Nephron (organoid): Measurements from ENCODE around the gene YPEL3.

Experiments used
- H3K27ac Mint-ChIP-seq, 3 experiments: 2 replicates each; pipeline ENCODE4 v1.8.0; 2020; ENCODE audit warnings: mixed read lengths in 3 of 3, mild to moderate bottlenecking in 2 of 3, moderate library complexity in 1 of 3
- H3K27me3 Mint-ChIP-seq: 2 replicates; pipeline ENCODE4 v1.8.0; 2021; ENCODE audit warnings: low read depth, mild to moderate bottlenecking, moderate library complexity, mixed read lengths
- H3K36me3 Mint-ChIP-seq: 2 replicates; pipeline ENCODE4 v1.8.0; 2020; ENCODE audit warnings: low read depth, mixed read lengths
- H3K4me1 Mint-ChIP-seq: 2 replicates; pipeline ENCODE4 v1.8.0; 2020; ENCODE audit warnings: mixed read lengths
- H3K4me3 Mint-ChIP-seq, 3 experiments: 2 replicates each; pipeline ENCODE4 v1.8.0; 2020; ENCODE audit warnings: mild to moderate bottlenecking in 3 of 3, mixed read lengths in 3 of 3, moderate library complexity in 2 of 3
- H3K9me3 Mint-ChIP-seq: 2 replicates; pipeline ENCODE4 v1.8.0; 2020; ENCODE audit warnings: mixed read lengths
- TF ChIP-seq, protein P1 (sequence below), 3 experiments: fragments of 200-600 bp; sonication (generic); IDR thresholded peaks; one replicate each; pipeline ENCODE4 v1.5.0; 2021; ENCODE audit warnings: antibody characterized with exemption in 3 of 3; ENCODE audit not compliant: unreplicated experiment in 3 of 3

YPEL3 gene

GRCh38 chr16:30110661-30111060, 14.6 kb upstream of the YPEL3 start:
- Mint-ChIP-seq H3K27ac (peak overlapping the region; percentile 49 to 72 (median 70)), H3K36me3 (peaks cover 32% of the 10 kb centered on the region), H3K27me3 (peaks cover 7% of the 10 kb centered on the region), H3K9me3 (no peaks in the 10 kb centered on the region), H3K4me1 (peaks cover 8% of the 10 kb centered on the region), H3K4me3 (peak overlapping the region in 1 of 3 experiments; percentile 16)
- TF ChIP-seq, protein P1, sequence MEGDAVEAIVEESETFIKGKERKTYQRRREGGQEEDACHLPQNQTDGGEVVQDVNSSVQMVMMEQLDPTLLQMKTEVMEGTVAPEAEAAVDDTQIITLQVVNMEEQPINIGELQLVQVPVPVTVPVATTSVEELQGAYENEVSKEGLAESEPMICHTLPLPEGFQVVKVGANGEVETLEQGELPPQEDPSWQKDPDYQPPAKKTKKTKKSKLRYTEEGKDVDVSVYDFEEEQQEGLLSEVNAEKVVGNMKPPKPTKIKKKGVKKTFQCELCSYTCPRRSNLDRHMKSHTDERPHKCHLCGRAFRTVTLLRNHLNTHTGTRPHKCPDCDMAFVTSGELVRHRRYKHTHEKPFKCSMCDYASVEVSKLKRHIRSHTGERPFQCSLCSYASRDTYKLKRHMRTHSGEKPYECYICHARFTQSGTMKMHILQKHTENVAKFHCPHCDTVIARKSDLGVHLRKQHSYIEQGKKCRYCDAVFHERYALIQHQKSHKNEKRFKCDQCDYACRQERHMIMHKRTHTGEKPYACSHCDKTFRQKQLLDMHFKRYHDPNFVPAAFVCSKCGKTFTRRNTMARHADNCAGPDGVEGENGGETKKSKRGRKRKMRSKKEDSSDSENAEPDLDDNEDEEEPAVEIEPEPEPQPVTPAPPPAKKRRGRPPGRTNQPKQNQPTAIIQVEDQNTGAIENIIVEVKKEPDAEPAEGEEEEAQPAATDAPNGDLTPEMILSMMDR (IDR thresholded peaks at IDR 0.05; ENCODE audit: unreplicated experiment in 3 of 3) = no peak

DNA sequence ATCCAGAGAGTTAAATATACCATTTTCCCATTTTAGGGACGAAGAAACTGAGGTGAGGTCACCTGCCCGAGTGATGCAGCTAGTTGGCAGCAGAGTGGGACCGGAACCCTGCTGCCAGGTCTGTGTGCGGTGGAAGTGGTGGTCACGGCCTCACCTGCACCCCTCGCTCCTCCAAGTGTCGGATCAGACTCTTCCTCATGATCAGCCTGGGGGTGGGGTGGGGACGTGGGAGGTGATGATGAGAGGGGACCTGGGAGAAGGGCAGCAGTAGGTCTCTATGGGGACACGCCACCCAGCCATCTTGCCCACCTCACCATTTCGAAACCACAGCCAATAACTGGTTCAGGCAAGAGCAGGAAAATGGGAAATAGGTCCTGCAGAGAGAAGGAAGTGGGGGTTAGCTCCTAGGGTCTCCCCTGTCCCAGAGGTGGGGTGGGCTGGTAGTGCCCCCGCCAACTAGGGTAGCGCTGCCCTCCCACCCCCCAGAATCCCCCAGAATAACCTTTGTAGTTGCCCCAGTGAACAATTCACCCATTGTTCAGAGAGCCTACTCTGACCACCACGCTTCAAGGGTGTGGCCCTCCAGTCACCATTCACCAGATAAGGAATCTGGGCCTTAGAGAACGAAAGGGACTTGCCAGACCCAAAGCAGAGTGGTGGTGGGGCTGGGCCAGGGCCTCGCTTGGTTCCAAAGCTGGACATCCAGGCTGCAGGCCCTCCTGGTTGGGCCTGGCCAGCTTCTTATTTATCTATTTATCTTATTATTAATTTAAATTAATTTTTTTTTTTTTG, 12.2 kb upstream of the YPEL3 start:
- no peak overlapping the region for H3K4me3 Mint-ChIP-seq
- no peaks in the 10 kb centered on the region for H3K9me3 Mint-ChIP-seq
- H3K27me3 Mint-ChIP-seq = no peaks in the 10 kb centered on the region
- no peak overlapping the region for H3K27ac Mint-ChIP-seq
- peaks cover 14% of the 10 kb centered on the region for H3K4me1 Mint-ChIP-seq
- H3K36me3 Mint-ChIP-seq = peaks cover 49% of the 10 kb centered on the region
- TF ChIP-seq, protein P1 (IDR thresholded peaks at IDR 0.05; ENCODE audit: unreplicated experiment in 3 of 3) = no peak

- peaks cover 57% of the 10 kb centered on the region for H3K36me3 Mint-ChIP-seq
- no peaks in the 10 kb centered on the region for H3K27me3 Mint-ChIP-seq
- TF ChIP-seq, protein P1 (IDR thresholded peaks at IDR 0.05; ENCODE audit: unreplicated experiment in 3 of 3) = no peak
- no peak overlapping the region for H3K4me3 Mint-ChIP-seq
- peaks cover 2% of the 10 kb centered on the region for H3K9me3 Mint-ChIP-seq
- no peak overlapping the region for H3K27ac Mint-ChIP-seq
- H3K4me1 Mint-ChIP-seq = peaks cover 7% of the 10 kb centered on the region
These were observed 8.5 kb upstream of the YPEL3 start for GRCh38 chr16:30104492-30104891.

DNA sequence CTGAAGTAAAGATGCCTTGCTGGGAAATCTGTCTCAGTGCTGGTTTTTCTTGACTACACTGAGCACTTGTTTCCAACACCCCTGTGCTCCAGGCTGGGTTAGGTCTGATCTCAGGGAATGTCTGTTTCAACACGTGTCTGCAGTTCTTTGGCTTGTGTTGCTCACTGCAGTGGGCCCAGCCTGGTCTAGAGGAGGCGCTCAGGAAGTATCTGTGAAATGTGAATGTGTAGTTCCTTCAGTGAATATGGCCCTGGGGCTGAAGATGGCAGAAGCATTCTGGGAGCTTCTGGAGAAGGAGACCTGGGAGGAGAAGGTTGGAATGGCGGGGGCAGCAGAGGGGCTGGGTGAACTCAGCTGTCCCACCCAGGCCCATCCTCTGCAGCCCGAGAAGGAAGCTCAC, 8.1 kb upstream of the YPEL3 start:
- peaks cover 2% of the 10 kb centered on the region for H3K9me3 Mint-ChIP-seq
- TF ChIP-seq, protein P1 (IDR thresholded peaks at IDR 0.05; ENCODE audit: unreplicated experiment in 3 of 3) = no peak
- peaks cover 7% of the 10 kb centered on the region for H3K4me1 Mint-ChIP-seq
- no peak overlapping the region for H3K4me3 Mint-ChIP-seq
- no peak overlapping the region for H3K27ac Mint-ChIP-seq
- peaks cover 57% of the 10 kb centered on the region for H3K36me3 Mint-ChIP-seq
- H3K27me3 Mint-ChIP-seq = no peaks in the 10 kb centered on the region

DNA sequence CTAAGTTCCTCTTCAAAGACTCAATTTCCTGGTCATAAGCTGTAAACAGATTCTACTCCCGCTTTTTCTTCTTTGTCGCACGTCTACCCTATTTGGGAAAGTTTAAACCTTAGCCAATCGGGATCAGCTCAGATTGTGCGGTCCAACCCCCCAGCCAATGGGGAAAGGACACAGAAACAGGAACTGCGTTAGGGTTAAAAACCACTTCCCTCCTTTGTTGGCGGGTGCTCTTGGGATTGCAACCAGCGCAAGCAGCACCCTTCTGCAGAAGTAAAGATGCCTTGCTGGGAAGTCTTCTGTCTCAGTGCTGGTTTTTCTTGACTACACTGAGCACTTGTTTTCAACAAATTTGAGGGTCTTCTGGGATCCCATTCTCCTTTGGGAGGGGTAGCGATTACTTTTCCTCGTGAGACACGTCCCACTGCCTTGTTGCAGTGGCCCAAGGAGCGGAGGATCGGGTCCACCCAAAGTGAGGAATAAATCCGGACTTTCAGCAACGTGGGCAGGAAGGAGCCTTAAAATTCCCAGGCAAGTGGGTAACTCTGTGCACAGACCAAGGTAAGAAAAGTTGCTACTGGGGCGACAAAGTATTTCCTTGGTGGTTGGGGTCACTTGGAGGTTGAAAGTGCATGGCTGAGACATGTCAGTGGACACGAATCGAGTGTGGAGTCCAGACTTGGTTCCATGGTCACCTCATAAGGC, 1.0 kb upstream of the YPEL3 start:
- Mint-ChIP-seq H3K36me3 (peaks cover 33% of the 10 kb centered on the region), H3K4me3 (peak overlapping the region; percentile 80 to 97 (median 92)), H3K9me3 (peaks cover 16% of the 10 kb centered on the region), H3K27me3 (no peaks in the 10 kb centered on the region), H3K27ac (peak overlapping the region; percentile 93 to 98 (median 98)), H3K4me1 (peaks cover 35% of the 10 kb centered on the region)
- TF ChIP-seq, protein P1 (IDR thresholded peaks at IDR 0.05; ENCODE audit: unreplicated experiment in 3 of 3) = no peak
